OCI-LY3 (cell line): Measurements from ENCODE around the gene ZNF12.

ENCODE experiments used
- EZH2phosphoT487 ChIP-seq: fragments of 200-600 bp; shearing (Covaris generic); IDR thresholded peaks from 2 replicates; pipeline ENCODE4 v1.6.1; 2018; ENCODE audit warnings: antibody characterized with exemption, mixed run types, low read depth
- TF ChIP-seq, protein P1 (sequence below): fragments of 200-600, 300-600 bp; sonication (generic); IDR thresholded peaks from 2 replicates; pipeline ENCODE4 v1.5.1; 2014; ENCODE audit warnings: antibody characterized with exemption, low read length, low read depth

DNA sequence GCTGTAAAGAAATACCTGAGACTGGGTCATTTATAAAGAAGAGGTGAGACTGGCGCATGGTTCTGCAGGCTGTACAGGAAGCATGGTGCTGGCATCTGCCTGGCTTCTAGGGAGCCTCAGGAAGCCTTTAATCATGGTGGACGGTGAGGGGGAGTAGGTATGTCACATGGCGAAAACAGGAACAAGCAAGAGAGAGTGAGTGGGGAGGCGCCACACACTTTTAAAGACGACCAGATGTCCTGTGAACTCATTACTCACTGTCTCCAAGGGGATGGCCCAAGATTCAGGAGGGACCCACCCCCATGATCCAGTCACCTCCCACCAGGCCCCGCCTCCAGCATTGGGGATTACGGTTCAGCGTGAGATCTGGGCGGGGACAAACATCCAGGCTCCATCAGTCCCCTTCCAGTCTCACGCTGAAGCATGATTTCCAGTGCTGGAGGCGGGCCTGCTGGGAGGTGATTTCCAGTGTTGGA lies 66.5 kb downstream of the ZNF12 start:
- TF ChIP-seq, protein P1, sequence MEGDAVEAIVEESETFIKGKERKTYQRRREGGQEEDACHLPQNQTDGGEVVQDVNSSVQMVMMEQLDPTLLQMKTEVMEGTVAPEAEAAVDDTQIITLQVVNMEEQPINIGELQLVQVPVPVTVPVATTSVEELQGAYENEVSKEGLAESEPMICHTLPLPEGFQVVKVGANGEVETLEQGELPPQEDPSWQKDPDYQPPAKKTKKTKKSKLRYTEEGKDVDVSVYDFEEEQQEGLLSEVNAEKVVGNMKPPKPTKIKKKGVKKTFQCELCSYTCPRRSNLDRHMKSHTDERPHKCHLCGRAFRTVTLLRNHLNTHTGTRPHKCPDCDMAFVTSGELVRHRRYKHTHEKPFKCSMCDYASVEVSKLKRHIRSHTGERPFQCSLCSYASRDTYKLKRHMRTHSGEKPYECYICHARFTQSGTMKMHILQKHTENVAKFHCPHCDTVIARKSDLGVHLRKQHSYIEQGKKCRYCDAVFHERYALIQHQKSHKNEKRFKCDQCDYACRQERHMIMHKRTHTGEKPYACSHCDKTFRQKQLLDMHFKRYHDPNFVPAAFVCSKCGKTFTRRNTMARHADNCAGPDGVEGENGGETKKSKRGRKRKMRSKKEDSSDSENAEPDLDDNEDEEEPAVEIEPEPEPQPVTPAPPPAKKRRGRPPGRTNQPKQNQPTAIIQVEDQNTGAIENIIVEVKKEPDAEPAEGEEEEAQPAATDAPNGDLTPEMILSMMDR = no peak
- TF ChIP-seq EZH2phosphoT487 = no peak
